ENCODE measurements around the gene CLTRN.
"Not testable (repeated sequence)": the region's sequence is repeated elsewhere in the genome, so short reads cannot be mapped to it uniquely, and the experiment has no call there.

Gene CLTRN, protein sequence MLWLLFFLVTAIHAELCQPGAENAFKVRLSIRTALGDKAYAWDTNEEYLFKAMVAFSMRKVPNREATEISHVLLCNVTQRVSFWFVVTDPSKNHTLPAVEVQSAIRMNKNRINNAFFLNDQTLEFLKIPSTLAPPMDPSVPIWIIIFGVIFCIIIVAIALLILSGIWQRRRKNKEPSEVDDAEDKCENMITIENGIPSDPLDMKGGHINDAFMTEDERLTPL

DNA sequence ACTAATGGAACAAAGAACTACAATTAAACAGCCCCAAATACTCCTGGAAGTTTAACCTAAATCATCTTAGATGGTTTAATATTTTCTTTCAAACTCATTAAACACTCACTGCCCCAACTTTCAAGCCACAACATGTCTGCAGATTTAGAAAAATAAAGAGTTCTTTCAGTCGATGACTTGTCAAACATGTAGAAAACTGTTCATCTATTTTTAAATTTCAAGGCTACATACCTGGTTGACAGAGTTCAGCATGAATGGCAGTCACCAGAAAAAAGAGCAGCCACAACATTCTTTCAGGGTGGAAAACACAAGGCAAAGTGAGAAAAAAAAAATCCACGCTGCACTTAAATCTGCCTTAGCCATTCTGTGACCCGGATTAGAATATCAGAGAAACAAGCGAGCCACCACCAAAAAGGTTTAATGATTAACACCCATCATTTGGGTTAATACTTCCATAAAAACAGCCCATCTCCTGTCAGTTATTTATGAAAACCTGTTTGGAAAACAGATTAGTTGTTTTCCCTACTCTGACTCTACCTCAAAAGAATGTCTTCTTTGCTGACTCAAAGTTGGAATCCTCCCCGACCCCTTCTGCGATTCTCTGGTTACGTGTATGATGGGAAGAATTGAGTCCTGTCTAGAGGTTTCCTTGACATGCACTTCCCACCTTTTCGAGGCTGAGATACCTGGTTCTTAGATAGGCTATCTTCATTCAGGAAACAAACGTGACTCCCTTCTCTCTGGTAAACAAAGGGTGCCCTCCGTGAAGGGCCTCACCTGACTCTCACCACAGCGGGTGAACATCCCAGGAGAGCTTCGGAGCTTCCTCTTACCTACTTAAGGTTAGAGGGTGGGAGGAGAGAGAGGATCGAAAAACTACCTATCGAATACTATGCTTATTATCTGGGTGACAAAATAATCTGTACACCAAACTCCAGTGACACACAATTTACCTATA is at the start of gene CLTRN:
TSS of gene CLTRN (minus strand) at position 319 of the 958 bp plus-strand sequence. CDS start at position 289, 30 bp downstream.
- no peak for DNase-seq

DNA sequence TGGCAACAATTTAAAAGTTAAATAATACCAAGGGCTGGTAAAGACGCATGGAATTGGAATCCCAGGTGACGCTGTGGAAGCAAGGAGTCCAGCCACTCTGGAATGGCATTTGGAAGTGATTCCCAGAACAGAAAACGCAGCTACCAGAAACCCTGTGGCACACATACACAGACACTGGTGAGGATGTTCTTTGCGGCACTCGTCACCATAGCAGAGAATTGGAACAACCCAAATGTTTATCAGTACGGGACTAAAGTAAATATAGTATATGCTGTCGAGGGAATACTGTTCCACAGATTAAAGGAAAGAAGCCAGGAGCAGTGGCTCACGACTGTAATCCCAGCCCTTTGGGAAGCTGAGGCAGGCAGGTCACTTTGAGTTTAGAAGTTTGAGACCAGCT is 39.7 kb upstream of the CLTRN start:
- DNase-seq = not testable (repeated sequence)

DNA sequence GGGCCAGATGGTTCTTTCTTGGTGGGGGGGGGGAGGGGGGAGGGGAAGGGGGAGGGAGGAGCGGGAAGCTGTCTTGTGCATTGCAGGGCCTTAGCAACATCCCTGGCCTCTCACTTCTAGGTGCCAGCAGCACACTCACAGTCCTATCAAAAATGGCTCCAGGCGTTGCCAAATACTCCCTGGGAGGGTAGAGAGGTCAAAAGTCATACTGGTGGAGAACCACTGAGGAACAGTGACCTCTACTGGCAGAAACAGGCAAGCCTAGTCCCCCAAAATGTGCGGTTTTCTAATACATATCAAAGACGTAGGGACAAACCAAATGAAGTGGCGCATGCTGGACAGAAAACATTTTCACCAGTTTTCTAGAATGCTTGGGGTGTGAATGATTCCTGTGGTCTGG is 39.2 kb upstream of the CLTRN start:
- not testable (repeated sequence) for DNase-seq

DNA sequence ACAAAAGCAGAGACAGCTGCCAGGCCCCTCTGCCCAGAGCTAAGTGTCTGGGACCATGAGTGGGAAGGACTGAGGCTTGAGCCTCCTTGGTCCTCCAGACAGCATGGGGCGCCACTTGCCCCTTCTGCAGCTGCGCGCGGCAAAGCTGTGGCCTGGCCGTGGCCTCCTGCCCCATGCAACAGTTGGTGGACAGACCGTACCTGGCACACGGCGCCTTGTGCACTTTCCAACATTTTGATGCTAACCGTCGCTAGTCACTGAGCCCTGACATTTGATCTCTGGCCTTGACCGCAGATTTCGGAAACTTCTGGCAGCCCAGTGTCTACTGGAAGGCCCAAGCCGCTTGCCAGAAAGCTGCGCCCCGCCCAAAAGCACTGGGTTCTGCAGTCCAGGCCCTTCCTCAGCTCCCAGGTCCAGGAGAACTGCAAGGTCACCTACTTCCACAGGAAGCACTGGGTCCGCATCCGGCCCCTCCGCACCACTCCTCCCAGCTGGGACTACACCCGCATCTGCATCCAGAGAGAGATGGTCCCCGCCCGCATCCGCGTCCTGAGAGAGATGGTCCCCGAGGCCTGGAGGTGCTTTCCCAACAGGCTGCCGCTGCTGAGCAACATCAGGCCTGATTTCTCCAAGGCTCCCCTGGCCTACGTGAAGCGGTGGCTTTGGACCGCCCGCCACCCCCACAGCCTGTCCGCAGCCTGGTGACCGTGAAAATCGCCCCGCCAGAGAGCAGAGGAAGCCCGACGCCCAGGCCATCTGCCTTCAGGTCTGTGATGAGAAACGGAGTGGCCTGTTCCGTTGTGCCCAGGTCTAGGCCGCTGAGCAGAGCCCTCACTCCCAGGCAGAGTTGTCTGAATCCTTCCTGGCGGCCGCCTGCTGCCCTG is 38.1 kb upstream of the CLTRN start:
- DNase-seq = no peak

DNA sequence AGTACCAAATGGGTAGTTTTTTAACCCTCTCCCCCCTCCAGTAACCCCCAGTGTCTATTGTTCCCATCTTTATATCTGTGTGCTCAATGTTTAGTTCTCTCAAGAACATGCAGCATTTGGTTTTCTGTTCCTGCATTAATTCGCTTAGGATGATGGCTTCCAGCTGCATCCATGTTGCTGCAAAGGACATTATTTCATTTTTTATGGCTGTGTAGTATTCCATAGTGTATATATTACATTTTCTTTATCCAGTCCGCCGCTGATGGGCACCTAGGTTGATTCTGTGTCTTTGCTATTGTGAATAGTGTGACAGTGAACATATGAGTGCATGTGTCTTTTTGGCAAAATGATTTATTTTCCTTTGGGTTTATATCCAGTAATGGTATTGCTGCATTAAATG is 31.9 kb upstream of the CLTRN start:
- DNase-seq = no peak

DNA sequence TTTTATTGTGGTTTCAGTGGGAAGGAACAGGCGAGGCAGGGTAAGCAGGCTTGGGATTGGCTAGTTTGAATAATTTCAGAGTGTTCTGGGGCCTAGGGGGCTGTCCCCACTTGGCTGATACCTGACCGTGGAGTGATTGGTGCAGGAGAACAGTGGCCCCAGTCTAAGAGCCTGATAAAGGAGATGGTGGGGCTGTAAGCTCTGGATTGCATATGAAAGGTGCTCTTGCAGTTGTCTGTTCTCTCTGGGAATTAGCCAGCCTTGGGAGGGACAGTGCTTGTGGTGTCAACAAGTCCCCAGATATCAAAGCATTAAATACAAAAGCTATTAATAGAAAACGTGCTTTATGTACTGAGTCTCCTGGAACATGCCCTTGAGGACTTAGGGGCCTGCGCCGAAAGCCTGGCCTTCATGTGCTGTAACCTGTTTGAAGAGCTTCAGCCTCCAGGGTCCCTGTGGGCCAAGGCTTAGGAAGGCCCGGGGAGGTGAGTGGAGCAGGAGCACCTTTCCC is 30.4 kb upstream of the CLTRN start:
- DNase-seq = no peak

DNA sequence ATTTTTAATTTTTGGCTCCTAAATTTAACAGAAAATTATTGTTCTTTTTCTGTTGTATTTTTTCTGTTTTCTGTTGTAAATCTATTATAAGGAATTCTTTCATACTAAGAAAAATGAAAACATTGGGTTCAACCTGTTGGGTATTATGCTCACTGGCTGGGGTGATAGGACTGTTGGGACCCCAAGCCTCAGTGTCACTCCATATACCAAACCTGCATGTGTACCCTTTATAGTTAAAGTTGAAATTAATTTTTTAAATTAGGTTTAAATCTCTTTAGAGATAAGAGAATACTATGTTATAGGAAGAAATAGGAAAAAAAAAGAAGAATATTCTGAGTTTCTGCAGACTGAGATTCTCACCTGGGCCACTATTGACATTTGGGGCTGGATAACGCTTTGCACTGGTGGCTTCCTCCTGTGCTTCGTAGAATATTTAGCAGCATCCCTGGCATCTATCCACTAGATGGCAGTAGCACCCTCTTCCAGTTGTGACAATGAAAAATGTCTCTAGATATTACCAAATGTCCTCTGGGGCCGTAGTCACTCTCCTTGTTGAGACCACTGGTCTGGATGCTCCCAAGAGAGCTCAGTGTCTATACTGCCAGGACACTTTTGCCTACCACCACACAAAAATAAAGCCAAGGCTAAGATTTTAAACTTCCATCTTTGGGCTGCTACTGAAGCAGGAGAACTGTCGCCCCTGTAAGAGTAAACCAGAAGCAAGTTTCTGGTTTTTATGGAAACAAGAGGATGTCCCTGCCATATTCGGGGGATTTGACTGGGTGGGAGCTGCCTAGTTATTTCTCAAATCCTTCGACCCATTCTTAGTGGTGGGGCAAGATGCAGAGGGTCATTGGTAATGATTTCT is 22.4 kb upstream of the CLTRN start:
- peak in 8 of 14 donors; percentile 0 to 29 (median 10) for DNase-seq

DNA sequence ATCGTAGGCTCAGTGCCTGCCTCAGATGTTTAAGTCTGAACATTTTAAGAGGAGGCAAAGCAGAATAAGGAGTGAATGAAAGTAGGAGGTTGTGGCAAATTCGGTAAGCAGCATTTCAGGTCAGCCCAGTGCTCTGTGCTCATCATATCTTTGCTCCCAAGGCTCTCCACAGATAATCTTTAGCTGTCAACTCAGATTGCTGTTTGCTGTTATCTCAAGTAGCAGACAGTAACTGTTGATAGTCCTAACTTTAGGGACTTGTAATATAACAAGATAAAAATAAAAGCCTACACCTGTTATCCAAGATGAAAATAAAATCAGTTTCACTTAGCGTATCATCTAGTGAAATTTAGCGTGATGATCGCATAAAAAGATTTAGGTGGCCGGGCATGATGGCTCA is 18.6 kb upstream of the CLTRN start:
- no peak for DNase-seq

DNA sequence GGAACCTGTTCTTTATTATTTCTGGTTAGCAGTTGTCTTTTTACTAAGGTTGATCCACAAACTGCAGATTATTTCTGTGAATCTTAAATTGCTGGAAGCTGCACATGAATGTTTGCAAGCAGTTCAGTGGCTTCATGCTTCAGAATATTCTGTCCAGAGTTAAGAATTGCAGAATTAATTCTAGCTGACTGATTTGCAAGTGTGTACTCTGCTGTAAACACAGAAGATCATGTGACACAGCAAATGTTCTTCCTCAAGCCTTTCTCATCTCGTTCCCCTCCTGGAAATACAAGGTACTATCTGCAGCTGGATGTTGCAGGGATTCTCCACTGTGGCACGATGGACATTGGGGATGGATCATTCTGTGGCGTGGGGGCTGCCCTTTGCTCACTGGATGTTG is 16.8 kb upstream of the CLTRN start:
- no peak for DNase-seq

DNA sequence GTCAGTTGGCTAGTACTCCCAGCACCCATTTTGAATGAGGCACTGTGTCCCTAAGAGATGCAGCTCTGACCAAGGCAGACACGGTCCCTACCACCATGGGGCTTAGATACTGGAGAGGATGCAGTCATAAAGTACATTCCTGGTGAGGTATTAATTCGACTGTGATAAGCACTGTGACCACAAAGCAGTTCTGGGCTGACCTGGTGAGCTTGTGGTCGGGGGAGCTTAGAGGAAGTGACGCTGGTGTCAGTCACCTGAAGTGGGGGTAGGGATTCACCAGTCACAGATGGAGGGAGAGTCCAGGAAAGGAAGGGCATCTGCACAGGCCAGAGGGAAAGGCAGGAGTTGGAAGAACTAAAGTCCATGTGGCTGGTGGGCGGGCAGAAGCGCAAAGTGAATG is 15.8 kb upstream of the CLTRN start:
- no peak for DNase-seq

DNA sequence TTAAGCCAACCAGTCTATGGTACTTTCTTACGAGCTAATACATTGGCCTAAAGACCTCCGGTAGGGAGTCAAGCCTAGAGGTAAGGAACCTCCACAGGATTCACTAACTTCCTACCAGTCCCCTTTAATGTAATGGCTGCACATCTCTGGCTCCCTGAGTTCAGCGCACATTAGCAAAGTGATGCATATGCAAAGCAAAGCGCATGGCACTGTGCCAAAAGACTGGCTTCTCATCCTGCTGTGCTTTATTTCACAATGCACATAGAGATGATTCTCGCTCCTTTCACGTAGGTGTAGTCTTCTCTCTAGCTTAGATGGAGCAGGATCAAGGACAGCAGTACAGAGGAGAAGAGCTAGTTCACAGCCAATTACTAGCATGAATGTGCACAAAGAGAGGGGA is 14.6 kb upstream of the CLTRN start:
- DNase-seq = no peak

DNA sequence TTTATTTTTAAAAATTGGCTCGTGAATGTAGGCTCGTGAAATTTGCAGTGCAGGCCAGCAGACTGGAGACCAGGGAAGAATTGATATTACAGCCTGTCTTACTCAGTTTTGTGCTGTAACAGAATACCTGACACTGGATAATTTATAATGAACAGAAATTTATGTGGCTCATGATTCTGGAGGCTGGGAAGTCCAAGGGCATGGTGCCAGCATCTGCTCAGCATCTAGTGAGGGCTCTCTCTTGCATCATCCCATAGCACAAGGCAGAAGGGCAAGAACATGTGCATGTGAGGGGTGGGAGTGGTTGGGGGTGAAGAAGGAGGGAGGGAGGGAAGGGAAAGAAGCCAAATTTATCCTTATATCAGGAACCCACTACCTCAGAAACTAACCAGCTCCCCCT is 13.7 kb upstream of the CLTRN start:
- no peak for DNase-seq

DNA sequence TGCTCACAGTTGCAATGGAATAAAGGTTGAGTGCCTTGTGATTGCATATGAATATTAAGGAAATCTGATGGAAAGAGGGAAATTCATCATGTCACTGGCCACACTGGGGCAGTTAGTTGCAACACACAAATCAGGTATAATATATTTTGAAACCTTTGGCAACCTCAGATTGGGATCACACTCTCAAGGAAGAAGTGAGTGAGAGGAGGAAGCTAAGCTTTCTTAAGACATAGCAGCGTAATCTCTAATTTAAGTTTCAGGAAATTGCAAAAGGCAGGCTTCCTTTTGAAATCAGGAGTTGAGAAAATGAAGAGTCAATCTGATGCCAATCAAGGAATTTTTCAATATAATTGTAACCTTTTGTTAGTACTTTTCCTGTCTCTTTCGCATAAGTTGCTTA is 12.3 kb upstream of the CLTRN start:
- no peak for DNase-seq

DNA sequence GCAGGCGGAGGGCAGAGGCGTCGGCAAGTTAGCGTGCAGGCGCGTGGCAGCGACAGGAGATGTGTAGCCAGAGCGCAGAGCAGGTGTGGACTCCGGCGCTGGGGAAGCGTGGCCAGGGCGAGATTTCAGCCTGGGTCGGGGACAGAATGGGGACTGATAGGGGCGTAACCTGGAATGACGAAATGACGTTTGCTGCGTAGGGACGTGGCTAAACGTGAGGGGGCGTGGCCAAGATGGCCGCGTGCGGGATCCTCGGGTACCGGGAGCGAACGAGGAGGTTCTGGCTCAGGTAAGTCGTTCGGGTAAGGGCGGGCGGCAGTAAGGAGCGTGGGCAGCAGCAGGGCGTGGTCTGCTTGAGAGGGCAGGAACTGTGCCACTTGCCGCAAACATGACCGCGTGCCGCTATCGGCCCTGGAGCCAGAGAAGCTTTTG is 10.9 kb upstream of the CLTRN start:
- DNase-seq = peak in 10 of 14 donors; percentile 84 to 99 (median 93)

DNA sequence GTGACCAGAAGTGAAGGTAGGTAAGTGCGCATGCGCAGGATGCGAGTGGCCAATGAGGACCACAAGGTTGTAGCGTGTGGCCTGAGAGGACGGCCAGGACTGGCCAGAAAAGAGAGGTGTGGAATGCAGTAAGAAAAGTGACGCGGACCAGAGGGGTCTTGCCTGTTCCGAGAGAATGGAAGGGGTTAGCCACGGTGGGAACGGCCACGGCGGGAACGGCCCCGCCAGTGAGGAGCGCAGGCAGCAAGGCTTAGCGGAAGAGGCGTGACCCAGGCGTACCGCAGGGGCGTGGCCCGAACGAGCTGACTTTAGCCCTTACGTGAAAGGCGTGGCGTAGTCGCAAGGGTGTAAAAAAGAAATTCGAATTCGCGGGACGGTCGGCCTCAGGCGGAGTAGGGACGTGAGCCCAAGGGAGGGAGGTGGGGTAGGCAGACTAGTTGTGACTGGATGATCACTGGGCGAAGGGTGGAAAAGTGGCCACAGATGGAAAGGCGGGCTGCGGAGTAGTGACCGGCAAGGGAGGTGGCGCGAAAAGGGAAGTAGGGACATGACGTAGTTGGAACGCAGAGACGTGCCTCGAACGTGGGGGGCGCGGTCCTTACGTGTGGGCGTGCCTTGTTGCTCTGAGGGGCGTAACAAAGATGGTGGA is 10.4 kb upstream of the CLTRN start:
- DNase-seq = peak; percentile 82 to 99 (median 96)

DNA sequence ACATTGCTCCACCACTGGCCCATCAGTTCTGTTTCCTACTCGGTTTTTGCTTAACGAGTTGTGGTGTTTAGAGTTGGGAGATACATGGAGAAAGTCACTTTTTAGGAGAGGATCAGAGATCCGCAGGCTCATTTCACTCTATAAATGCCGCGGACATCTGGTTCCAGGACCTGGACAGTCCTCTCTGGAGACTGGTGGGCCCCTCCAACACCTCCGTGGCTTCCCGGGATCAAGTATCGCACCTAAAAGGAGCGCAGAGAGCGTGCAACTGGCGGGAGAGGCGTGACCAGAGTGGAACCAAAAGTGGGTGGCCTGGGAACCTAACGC is 9.9 kb upstream of the CLTRN start:
- no peak for DNase-seq

DNA sequence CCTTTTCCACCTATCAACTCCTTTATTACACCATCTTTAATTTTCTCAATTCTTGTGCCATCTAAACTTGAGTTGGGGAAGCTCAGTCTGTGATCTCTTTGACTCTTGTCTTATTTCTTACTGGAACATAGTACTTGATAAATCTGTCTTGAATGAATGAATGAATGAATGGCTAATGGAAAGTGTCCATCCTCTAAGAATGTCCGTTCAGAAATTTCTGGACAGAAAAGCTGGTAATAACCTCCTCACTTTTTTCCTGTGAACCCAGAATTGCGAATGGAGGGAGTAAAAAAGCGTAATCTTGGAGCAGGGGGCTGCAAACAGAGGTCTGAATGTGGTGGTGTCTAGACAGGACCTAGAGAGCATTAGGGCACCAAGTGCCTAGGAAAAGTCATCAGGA is 9.4 kb upstream of the CLTRN start:
- DNase-seq = no peak

DNA sequence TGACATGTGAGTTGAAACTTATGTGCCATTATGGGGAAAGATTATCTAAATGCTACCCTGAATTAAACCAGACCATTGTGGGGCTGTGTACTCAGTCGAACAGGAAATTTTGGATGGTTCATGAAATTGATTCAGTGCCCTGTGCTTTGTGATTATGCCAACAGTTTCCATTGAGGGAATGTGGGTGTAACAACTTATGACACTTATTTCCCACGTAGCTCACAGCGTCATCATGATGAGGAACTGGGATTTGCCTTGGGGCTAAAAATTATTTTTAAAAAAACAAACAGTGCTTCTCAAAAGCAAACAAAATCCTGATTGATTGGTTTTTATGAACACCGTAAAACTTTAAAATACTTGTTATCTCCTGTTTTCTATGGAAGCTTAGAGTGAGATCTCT is 8.3 kb upstream of the CLTRN start:
- DNase-seq = no peak

DNA sequence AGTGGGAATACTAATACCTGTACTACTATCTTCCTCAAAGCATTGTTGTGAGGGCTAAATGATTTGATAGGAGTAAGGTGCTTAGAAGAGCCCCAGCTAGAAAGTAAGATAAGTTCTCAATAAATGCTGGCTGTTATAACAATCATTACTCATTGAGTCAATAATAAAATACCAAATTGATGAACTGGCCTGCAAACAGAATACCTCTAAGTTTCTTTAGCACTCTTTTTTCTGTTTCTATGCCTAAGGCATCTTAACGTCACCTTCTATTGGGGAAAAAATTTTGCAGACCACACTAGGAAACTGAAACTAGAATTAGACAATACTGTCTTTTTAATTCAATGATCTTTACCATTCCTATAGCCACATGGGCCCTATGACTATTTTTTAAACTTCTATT is 1.2 kb downstream of the CLTRN start:
- no peak for DNase-seq

DNA sequence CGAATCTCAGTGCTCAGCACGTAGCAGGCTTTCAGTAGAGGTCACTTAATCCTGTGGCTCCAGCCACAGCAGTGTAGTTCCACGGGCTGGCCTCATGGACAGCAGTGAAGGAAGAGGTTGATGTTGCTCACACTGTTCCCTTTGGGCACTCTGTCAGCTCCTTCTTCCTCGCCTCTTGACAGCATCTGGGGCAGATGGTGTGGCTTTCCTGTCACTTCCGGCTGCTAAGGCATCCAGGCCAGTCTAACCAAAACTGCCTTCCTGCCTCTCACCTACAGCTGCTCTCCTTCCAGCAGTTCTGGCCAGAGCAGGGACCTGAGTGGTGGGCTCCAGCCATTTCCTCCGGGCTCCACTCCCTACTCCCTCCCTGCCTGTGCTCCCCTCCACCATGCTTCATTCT is 9.8 kb downstream of the CLTRN start:
- DNase-seq = not testable (repeated sequence)

DNA sequence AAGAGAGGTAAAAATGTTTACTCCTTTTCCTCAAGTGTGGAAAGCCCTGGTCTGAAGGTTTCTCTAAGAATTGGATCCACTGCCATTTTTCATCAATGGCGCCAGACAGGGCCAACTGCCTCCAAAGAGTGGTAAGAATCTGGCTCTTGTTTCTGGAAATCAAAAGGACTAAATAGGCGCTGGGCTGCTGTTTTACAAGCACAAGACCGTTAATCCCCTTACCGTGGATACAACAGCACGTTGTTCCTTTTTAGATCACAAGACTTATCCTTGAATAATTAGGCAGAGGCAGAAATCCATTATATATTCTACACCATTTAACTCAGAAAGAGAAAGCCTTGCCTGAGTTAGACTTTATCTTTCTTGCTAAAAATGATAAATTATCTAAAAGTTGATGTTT is 10.6 kb downstream of the CLTRN start:
- no peak for DNase-seq

Measured in C1 segment of cervical spinal cord (tissue), 14 donors.